Natural killer cell (primary cell): ENCODE results near the gene CLRN3. TPM values are rescaled to one million over a fixed set of nuclear protein-coding genes. Genes with fewer than 3 reads are reported as not detected.

ENCODE experiments used
- ATAC-seq, 3 donors: fragments of 150-1000 bp in 2 of 3; fragments of 200-7000 bp in 1 of 3; cut with Tn5 transposase; 1 replicate in 1 of 3; 2 replicates in 2 of 3; pipeline ENCODE4 v1.10.0; 2021; ENCODE audit warnings: mild to moderate bottlenecking in 2 of 3, moderate library complexity in 2 of 3
- DNase-seq, 2 donors: peaks; one replicate each; pipeline versions ENCODE4 v3.0.0 to v3.0.0-alpha.2; 2013 to 2021; ENCODE audit warnings: mixed read lengths in 1 of 2
- H3K27ac ChIP-seq: one replicate; pipeline ENCODE4 v1.5.1; 2013; ENCODE audit warnings: mild to moderate bottlenecking, low read length
- H3K27me3 ChIP-seq: one replicate; pipeline ENCODE4 v1.6.1; 2013; ENCODE audit warnings: low read length; ENCODE audit not compliant: control insufficient read depth, insufficient read depth
- H3K36me3 ChIP-seq: one replicate; pipeline ENCODE4 v1.6.1; 2013; ENCODE audit warnings: low read length; ENCODE audit not compliant: control insufficient read depth, insufficient read depth
- H3K4me1 ChIP-seq: one replicate; pipeline ENCODE4 v1.6.1; 2013; ENCODE audit warnings: low read length; ENCODE audit not compliant: control insufficient read depth, insufficient read depth
- H3K4me3 ChIP-seq: one replicate; pipeline ENCODE4 v1.5.1; 2013; ENCODE audit warnings: low read length
- H3K9me3 ChIP-seq: one replicate; pipeline ENCODE4 v1.6.1; 2013; ENCODE audit warnings: low read length; ENCODE audit not compliant: control insufficient read depth, insufficient read depth
- H3K27ac Mint-ChIP-seq, 2 donors: one replicate each; pipeline ENCODE4 v1.8.0; 2022; ENCODE audit warnings: mild to moderate bottlenecking in 2 of 2, mixed read lengths in 2 of 2, moderate library complexity in 1 of 2
- H3K27me3 Mint-ChIP-seq, 2 donors: one replicate each; pipeline ENCODE4 v1.8.0; 2022; ENCODE audit warnings: low read depth in 2 of 2, mixed read lengths in 2 of 2
- H3K36me3 Mint-ChIP-seq: one replicate; pipeline ENCODE4 v1.8.0; 2022; ENCODE audit warnings: mixed read lengths
- H3K4me1 Mint-ChIP-seq, 2 donors: one replicate each; pipeline ENCODE4 v1.8.0; 2022; ENCODE audit warnings: mixed read lengths in 2 of 2
- H3K4me3 Mint-ChIP-seq: one replicate; pipeline ENCODE4 v1.8.0; 2022; ENCODE audit warnings: mild to moderate bottlenecking, moderate library complexity, mixed read lengths
- H3K9me3 Mint-ChIP-seq, 2 donors: one replicate each; pipeline ENCODE4 v1.8.0; 2022; ENCODE audit warnings: mixed read lengths in 2 of 2
- CTCF ChIP-seq: fragments of 200-600 bp; IDR thresholded peaks from one replicate; pipeline ENCODE4 v1.8.0; 2022; ENCODE audit warnings: antibody characterized with exemption
- WGBS: methylation state at CpG from one replicate; pipeline ENCODE4 v1.1.7; 2013; ENCODE audit warnings: missing lambda C conversion rate; ENCODE audit not compliant: insufficient coverage; 5-methylcytosine and 5-hydroxymethylcytosine counted together
- intact Hi-C: fragments of 100-400 bp; cut with micrococcal nuclease; formaldehyde crosslinking; loops from one replicate; pipeline ENCODE4 v1.14.2; 2022
- total RNA-seq, 4 donors: library from RNA; stranded (reverse); fragments of 120-200 nt in 1 of 4; gene quantifications; one replicate each; pipeline versions ENCODE4 v1.2.3 to v1.2.4, GENCODE V29; 2013 to 2022

The CLRN3 gene
- total RNA-seq, 3 donors from 2014 or later (not counting 1 experiment from before 2014, with no cell fraction given): not detected

DNA sequence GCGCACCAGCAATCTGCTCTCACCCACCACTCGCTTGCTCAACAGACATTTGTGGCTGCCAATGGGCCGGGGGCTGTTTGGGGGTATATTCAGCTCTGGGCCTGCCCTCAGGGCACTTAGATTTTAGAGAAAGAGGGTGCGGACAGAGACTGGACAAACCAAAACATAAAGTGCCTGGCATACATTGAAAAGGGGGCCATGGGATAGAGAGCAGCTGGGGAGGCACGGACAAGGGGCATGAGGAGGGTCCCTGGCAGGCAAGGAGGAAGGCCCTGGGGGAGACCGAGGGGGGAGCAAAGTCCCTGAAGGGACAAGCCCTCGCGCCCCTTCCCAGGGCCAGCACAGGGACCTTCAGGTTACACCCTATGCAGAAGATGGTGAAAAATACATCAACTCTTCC is 43.5 kb downstream of the CLRN3 start:
- ATAC-seq (no peak), DNase-seq (no peak)
- peaks cover 13 to 18% of the 10 kb centered on the region in 2 donors for H3K4me1 Mint-ChIP-seq
- Histone ChIP-seq H3K4me3 (no peak overlapping the region), H3K36me3 (no peaks in the 10 kb centered on the region), H3K4me1 (peaks cover 17% of the 10 kb centered on the region), H3K27me3 (peaks cover 3% of the 10 kb centered on the region), H3K9me3 (peaks cover 3% of the 10 kb centered on the region), H3K27ac (no peak overlapping the region)
- no peak overlapping the region for H3K27ac Mint-ChIP-seq
- peaks cover 16 to 28% of the 10 kb centered on the region in 2 donors for H3K27me3 Mint-ChIP-seq
- H3K4me3 Mint-ChIP-seq: no peak overlapping the region
- H3K9me3 Mint-ChIP-seq: peaks cover 2 to 4% of the 10 kb centered on the region in 2 donors
- TF ChIP-seq CTCF: no peak
- WGBS: 92% methylated on average over 8 of the region's 8 CpGs
- intact Hi-C loops: no loop called here
- H3K36me3 Mint-ChIP-seq: no peaks in the 10 kb centered on the region

DNA sequence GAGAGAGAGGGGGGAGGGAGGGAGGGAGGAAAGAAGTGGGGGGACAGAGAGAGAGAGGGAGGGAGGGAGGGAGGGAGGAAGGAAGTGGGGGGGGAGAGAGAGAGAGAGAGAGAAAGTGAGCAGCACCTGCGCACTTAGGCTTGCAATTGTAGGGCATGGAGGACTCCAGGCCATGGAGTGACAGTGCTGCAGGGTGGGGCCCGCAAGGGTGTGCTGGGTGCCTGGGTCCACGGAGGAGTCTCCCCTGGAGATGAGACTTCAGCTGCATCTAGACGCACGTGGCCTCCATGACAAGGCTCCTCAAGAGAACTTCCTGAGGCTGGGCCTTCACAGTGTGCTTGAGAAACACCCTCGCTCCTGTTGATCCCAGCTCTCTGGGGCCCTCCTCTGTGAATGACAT is 44.5 kb downstream of the CLRN3 start:
- H3K27ac ChIP-seq: no peak overlapping the region
- no peak for ATAC-seq

DNA sequence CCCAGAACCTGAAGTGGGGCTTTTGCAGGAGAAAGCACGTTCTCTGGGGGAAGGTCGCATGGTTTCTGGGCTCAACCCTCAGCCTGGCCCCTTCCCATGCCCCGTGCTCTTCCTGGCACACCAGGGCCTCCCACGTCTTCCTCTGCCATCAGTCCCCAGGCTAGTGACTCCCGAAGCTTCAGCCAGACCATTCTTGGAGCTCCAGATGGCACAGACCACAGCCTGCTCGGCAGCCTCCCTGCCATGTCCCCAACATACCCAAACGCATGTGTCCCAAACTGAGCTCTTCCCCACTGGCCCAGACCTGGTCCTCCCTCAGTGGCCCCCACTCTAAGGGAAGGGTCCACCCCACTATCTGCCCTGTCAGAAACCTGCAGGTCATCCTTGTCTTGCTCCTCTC is 47.0 kb downstream of the CLRN3 start:
- no peak for TF ChIP-seq CTCF
- intact Hi-C loops: no loop called here
- Mint-ChIP-seq H3K9me3 (peaks cover 2 to 4% of the 10 kb centered on the region in 2 donors), H3K27me3 (peaks cover 11 to 14% of the 10 kb centered on the region in 2 donors), H3K4me1 (peaks cover 6 to 9% of the 10 kb centered on the region in 2 donors), H3K4me3 (no peak overlapping the region), H3K27ac (no peak overlapping the region), H3K36me3 (no peaks in the 10 kb centered on the region)
- ATAC-seq (no peak), DNase-seq (no peak)
- H3K27ac ChIP-seq: no peak overlapping the region
- 64% methylated on average over 7 of the region's 7 CpGs for WGBS
- peaks cover 3% of the 10 kb centered on the region for H3K9me3 ChIP-seq
- no peaks in the 10 kb centered on the region for H3K36me3 ChIP-seq
- H3K27me3 ChIP-seq: no peaks in the 10 kb centered on the region
- H3K4me1 ChIP-seq: peaks cover 9% of the 10 kb centered on the region
- no peak overlapping the region for H3K4me3 ChIP-seq

More for the DNA sequence above, 44.5 kb downstream of the CLRN3 start:
- Mint-ChIP-seq H3K36me3 (no peaks in the 10 kb centered on the region), H3K4me1 (peaks cover 6 to 9% of the 10 kb centered on the region in 2 donors), H3K27ac (peak overlapping the region; percentile 71 to 84), H3K9me3 (peaks cover 2 to 4% of the 10 kb centered on the region in 2 donors), H3K4me3 (no peak overlapping the region), H3K27me3 (peaks cover 11 to 23% of the 10 kb centered on the region in 2 donors)
- no peak for TF ChIP-seq CTCF
- Histone ChIP-seq H3K27me3 (no peaks in the 10 kb centered on the region), H3K4me1 (peaks cover 9% of the 10 kb centered on the region), H3K36me3 (no peaks in the 10 kb centered on the region), H3K9me3 (peaks cover 3% of the 10 kb centered on the region), H3K4me3 (no peak overlapping the region)
- intact Hi-C loops: no loop called here
- no peak for DNase-seq
- 91% methylated on average over 6 of the region's 6 CpGs for WGBS

GRCh38 chr10:127840884-127841283 is 51.9 kb downstream of the CLRN3 start:
- Mint-ChIP-seq H3K27ac (no peak overlapping the region), H3K27me3 (peaks cover 11 to 17% of the 10 kb centered on the region in 2 donors), H3K4me3 (no peak overlapping the region), H3K36me3 (no peaks in the 10 kb centered on the region), H3K4me1 (no peaks in the 10 kb centered on the region), H3K9me3 (no peaks in the 10 kb centered on the region)
- Histone ChIP-seq H3K27me3 (no peaks in the 10 kb centered on the region), H3K27ac (no peak overlapping the region), H3K4me1 (no peaks in the 10 kb centered on the region), H3K4me3 (no peak overlapping the region), H3K9me3 (no peaks in the 10 kb centered on the region), H3K36me3 (no peaks in the 10 kb centered on the region)
- no peak for DNase-seq
- no peak for ATAC-seq
- WGBS: 91% methylated on average over 13 of the region's 13 CpGs
- intact Hi-C loops: no loop called here
- no peak for TF ChIP-seq CTCF
